GM19397 (cell line): ENCODE results near the gene DAGLB.
"Not testable (repeated sequence)": the region's sequence is repeated elsewhere in the genome, so short reads cannot be mapped to it uniquely, and the experiment has no call there.

Experiments
- ATAC-seq: cut with Tn5 transposase; IDR thresholded peaks from one replicate; pipeline ENCODE4 v1.9.1; 2021; ENCODE audit warnings: mild to moderate bottlenecking, moderate library complexity; ENCODE audit not compliant: unreplicated experiment

Gene DAGLB

DNA sequence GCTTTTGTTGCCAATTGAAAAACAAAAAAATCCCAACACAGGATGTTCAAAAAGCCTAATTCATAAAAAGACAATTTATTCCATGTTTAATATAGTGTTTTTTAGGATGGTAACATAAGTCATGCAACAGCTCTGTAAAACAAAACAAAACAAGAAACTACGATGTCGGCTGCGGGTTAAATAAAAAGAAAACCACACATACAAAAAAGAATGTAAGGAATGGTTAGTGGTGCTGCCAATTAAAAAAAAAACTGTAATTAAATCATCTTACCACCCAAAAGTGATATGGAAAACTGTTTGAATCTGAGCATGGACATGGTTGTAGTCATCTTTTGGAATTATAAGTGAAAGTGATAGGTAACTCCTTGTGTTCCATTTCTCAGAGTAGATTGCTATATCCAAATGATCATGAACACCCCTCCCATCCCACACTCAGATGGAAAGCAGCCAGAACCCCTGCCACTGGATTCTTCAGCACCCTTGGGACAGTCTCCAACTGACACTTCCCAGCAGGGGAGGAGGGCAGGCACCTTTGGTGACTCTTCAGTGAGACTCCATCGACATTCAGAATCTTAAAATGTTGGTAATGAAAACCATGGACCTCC lies 14.3 kb upstream of the DAGLB start:
- ATAC-seq, result no peak

DNA sequence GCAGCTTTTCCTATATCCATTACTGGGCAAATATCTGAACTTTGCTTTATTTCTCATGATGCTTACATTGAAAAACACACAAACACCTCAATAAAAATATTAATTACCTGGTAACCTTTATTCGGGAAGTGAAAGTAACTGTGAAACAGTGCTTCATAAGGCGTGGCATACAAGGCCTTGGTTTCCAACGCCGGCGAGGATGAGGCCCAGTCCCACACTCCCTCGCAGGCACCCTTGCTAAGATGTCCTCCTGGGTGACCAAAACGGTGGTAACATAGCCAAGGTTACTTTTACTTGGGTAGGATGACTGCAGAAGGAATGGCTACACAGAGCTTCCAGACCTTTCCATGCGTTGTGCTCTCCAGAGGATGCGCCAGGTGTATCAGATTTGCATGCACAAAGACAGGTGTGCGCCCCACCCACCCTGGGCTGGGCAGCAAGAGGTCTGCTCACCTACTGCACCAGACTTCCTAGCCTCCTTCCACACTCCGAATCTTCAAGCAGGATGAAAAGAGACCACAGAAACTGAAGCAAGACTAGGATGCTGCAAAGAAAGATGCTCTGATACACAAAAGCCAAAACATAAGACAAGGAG lies 13.3 kb upstream of the DAGLB start:
- no peak for ATAC-seq

DNA sequence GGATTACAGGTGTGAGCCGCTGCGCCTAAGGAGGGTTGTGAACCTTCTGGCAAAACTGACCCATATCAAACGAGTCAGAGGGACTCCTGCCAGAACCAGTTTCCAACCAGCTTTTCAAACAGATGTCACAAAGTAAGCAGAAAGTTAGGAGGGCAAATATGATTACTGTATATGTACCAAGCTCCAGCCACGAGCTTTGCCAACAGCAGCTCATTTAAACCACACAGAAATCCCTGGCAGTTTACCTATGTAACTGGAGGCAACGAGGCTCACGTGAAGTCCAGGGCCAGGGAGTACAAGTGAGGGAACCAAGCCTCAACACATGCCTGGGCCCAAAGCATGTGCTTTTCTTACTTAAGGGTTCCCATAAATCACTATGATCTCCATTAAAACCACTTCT lies 12.5 kb upstream of the DAGLB start:
- no peak for ATAC-seq

DNA sequence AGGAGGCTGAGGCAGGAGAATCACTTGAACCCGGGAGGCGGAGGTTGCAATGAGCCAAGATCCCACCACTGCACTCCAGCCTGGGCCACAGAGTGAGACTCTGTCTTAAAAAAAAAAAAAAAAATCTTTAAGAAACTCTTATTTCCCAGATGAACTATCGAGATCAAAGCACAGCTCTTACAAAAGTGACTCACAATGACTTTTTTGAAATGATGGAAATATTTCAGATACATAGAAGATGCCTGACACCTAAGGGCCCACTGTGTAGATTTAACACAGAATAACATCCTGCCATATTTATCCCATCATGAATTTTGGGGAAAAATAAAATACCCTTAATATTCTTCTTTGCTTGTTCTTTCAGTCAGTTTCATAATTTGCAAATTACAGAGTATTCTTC lies 10.9 kb upstream of the DAGLB start:
- ATAC-seq, result not testable (repeated sequence)

DNA sequence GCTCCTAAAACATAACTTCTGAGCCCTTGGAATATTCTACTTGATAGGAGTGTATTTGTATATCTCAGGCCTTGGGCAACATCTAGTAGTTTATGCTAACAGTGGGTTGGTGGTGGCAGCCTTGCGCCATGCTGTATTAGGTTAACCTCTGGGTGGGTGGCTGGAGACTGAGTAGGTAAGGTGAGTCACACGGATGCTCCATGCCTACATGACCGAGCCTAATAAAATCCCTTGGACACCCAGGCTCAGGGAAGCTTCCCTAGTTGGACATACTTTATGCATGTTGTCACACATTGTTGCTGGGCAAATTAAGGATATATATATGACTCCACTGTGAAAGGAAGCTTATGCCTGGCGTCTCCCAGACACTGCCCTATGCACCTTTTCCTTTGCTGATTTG lies 6.0 kb upstream of the DAGLB start:
- ATAC-seq, result no peak

DNA sequence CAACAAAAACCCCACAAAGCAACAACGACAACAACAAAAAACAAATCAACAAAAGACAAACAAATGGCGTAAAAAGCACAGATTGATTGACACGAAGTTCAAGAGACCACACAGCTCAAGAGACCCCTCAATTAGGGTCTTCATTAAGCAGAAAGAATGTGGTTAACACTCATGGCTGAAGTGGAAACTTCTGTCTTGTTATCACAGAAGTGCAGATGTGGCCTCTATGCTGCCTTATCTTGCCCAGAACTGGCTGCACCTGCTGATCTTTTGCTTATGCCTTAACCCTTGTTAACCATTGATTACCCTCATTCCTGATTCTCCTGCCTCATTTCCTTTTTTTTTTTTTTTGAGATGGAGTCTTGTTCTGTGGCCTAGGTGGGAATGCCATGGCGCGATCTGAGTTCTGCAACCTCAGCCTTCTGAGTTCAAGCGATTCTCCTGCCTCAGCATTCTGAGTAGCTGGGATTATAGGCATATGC lies 3.5 kb upstream of the DAGLB start:
- no peak for ATAC-seq

DNA sequence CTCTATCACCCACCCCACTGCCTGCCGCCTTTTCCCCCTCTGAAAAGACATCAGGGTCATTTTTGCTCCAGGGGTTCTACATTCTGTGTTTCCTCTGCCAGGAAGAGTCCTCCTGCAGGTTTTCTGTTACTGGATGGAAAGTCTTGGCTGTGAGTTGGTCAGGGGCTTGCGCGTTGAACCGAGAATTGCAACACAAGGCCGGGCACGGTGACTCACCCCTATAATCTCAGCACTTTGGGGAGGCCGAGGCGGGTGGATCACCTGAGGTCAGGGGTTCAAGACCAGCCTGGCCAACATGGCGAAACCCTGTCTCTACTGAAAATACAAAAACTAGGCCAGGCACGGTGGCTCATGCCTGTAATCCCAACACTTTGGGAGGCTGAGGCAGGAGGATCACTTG lies 2.8 kb upstream of the DAGLB start:
- not testable (repeated sequence) for ATAC-seq

DNA sequence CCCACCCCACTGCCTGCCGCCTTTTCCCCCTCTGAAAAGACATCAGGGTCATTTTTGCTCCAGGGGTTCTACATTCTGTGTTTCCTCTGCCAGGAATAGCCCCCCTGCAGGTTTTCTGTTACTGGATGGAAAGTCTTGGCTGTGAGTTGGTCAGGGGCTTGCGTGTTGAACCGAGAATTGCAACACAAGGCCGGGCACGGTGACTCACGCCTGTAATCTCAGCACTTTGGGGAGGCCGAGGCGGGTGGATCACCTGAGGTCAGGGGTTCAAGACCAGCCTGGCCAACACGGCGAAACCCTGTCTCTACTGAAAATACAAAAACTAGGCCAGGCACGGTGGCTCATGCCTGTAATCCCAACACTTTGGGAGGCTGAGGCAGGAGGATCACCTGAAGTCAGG lies 2.1 kb upstream of the DAGLB start:
- not testable (repeated sequence) for ATAC-seq

DNA sequence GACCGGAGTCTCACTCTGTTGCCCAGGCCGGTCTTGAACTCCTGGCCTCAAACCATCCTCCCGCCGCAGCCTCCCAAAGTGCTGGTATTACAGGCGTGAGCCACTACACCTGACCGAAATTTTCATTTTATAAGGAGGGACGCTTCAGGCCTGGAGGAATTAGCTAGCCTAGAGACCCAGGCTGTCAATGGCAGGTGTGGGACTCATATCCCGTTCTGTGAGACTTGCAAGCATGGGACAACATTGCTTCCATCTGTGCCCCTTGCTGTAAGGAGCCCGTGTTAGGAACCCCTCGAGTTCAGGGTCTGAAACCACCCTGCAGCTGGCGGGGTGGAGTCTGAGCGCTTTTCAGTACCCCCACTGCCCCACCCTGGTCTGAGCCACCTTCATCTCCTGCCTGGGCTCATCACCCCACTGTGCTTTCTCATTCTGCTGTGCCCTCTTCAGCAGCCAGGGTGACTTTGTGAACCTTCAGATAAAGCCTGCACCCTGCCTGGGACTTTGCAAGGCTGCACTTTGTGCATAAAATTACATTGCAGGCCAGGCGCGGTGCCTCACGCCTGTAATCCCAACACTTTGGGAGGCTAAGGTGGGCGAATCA lies 1.3 kb upstream of the DAGLB start:
- ATAC-seq, result no peak

DNA sequence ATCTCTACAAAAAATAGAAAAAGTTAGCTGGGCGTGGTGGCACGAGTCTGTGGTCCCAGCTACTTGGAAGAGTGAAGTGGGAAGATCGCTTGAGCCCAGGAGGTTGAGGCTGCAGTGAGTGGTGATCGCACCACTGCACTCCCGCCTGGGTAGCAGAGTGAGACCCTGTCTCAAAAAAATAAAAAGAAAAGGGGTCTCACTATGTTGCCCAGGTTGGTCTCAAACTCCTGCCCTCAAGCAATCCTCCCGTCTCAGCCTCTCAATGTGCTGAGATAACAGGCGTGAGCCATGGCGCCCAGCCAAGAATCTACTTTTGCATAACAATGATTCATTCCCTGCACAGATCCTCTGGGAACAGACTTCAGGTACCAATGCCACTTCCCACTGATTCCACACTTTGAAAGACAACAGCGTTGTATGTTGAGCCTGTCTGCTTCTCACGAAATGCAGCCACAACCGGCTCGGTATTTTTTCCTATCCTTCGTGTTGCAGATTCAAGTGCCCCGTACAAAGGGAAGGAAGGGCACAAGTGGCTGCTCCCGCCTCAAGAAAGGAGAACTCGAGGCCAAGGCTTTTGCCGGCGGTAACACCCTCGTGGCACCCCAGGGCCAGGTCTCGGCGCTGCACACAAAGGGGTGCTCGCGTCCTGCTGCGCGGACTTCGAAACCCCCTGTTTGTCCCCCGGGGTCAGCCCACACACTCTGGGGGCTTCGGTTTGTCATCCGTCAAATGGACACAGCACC lies 745 bp downstream of the DAGLB start:
- peak; percentile 18 for ATAC-seq

DNA sequence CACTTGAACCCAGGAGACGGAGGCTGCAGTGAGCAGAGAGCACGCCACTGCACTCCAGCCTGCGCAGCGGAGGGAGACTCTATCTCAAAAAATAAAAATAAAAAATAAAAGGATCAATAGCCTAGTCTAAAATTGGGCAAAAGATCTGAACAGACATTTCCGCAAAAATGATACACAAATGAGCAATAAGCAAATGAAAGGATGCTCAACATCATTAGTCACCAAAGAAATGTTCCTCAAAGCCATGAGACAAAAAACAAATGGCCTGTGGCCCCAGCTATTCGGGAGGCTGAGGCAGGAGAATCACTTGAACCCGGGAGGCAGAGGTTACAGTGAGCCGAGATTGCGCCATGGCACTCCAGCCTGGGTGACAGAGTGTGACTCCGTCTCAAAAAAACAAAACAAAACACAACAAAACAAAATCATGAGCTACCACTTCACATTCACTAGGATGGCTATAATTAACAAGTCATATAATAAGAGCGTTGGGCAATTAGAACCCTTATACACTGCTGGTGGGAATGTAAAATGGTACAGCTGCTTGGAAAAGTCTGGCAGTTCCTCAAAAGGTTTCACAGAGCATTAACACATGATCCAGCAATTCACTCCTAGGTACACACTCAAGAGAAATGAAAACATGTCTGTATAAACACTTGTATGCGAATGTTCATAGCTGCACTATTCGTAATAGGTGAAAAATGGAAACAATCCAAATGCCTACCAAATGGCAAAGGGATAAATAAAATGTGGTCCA lies 3.1 kb downstream of the DAGLB start:
- ATAC-seq, result no peak

DNA sequence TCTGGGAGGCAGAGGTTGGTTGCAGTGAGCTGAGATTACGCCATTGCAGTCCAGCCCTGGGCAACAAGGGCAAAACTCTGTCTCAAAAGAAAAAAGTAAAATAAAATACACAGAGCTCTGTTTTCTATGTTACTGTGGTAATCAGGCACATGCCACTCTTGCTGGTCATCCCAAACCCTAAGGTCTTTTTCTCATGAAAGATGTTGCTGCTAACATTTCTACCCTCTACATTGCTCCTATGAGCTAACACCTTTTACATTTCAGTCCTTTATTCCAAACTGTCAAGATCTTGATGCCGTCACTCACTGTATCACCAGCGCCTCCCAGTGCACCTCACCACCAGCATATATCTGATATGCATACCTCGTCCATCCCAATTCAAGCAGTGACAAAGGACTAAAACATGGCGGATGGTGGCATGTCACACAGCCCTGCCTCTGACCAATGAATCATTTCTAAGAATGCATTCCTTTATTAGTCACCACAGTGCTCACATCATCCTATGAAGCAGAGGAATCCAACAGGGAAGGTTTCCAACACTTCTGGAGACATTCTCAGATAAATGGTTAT lies 4.3 kb downstream of the DAGLB start:
- no peak for ATAC-seq

DNA sequence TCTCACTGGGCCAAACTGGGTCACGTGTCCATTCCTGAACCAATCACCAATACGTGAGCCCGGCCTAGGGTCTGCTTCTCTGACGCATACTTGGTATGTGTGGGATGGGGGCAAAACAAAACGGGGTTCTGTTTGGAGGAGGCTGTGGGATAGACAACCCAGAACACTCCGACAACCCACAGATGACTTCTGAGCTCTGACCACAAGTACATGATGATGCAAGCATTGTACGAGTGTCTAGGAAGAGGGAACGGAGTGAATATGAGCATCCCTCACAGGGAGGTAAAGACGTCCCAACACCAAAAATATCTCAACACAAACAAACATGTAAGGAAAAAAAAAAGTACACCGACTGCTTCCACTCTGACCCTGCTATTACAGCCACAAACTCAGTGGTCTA lies 5.6 kb downstream of the DAGLB start:
- no peak for ATAC-seq

DNA sequence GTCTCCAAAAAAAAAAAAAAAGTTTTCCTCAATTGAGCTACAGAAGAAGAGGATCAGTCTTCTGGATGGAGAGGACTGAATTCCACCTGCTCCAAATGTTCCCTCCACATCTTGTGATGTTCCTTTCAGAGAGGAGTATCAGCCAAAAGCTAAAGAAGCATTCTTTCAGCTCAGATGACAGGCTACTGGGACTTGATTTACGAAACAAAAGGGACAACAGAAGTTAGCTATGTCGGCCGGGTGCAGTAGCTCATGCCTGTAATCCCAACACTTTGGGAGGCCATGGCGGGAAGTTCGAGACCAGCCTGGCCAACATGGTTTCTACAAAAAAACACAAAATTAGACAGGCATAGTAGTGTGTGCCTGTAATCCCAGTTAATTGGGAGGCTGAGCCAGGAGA lies 7.4 kb downstream of the DAGLB start:
- no peak for ATAC-seq

DNA sequence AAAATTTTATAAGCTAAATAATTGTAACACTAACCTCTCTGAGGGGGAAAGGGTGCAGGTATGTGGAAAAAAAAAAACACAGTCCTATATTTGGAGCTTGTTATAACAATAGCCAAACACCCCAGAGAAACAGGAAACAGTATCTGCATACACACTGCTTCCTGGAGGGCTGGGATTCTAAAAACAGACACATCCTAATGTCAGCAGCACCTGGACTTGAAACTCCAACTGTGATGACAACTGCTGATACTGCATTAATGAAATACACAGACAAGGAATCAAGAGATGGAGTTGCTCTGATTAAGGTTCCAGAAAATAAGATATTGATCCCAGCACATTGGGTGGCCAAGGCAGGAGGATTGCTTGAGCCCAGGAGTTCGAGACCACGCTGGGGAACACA lies 9.3 kb downstream of the DAGLB start:
- ATAC-seq, result no peak

DNA sequence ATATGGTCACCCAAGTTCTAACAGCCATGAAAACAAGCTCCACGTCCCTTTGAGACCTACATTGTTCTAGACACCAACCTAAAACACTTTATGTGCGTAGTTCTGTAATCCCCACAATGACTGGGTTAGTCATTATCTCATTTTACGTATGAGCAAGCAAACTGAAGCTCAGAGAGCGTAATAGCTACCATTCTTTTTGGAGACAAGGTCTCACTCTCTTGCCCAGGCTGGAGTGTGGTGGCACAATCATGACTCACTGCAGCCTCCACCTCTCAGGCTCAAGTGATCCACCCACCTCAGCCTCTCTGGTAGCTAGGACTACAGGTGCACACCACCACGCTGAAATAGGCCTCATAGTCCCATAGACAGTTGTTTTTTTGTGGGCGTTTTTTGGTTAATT lies 10.5 kb downstream of the DAGLB start:
- ATAC-seq, result no peak

DNA sequence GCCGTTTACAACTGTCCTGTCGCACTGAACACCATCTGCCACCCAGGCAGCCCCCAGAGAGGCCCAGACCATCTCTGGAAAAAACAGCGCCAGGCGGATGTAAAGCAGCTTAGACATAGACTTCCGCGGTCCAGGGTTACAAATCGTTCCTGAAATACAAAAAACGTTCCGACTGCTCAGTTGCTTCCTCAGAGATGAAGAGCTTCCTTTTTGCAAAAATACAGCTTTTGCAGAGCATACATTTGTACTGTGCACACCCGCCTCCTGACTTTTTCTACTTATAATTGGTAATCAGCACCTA lies 11.4 kb downstream of the DAGLB start:
- peak; percentile 47 for ATAC-seq

DNA sequence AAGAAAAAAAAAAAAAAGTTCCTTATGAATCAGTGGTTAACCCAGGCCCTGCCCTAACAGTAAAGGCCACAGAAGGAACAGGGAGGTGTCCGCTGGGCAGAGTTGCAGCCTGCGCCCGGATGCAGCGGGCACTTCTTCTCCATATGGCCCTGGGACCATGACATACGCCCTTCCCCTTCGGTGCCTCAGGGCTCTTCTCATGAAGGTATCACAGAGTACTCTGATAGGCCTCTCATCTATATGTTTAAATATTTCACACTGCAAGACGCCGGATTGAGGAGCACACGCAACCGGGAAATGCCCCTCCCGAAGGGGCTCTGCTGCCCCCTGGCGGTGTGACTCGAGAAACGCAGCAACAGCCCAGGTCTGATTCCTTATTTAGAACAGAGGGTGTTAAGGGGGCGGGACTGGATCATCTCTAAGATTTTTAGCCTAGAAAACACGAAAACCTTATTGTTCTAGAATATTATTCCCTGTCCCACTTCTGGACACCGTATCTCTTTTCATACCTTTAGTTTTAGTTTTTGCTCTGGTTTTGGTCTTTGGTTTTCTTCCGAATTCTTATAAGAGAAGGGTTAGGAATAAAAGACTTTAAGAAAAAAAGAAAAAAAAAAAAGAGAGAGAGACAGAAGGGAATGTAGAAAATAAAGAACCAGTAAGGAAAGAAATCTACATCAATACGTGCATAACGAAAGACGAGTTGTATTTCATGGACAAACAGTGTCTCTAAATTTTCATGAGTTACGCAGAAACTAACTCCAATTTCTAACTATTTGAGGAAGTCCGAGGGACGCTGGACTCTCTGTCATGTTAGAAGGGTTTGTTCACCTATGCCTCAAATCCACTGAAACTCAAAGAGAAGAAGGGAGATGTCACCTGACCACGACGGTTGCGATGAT lies 12.0 kb downstream of the DAGLB start:
- ATAC-seq, result peak; percentile 75

DNA sequence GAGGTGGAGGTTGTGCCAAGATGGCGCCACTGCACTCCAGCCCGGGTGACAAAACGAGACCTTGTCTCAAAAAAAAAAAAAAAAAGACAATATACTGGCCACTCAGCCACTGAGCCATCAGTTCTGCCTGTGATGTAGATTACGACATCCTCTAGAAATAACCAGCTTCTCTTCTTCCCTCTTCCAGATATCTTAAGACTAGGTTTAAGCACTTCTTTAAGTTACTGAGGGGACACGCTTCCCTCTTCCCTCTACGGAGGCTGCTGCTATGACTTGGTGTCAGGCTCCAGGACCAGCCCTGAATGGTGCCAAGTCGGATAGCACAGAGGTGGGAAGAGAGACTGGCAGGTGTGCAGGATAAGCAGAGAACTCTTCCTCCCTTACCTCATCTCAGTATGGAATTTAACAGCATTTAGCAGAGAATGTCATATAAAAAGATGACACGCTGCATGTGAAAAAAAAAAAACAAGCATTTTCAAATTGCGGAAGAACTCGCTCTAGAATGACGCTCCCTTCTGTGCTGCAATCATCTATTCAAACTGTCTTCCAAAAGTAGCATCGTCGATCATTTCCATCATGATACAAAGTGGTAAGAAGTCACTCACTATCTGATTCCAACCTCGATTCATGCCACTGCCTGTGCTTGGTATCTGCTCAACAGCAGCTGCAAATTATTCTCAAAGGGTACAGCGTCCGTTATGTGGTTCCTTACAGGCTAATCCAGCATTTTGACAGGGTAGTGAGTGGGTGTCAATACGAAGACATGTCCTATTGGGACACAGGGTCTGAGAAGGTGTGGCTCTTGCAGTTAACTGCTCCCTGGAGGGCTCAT lies 13.8 kb downstream of the DAGLB start:
- ATAC-seq, result no peak
